ENCODE data around the gene CTU2. TPM values are rescaled to one million over a fixed set of nuclear protein-coding genes. Genes with fewer than 3 reads are reported as not detected.

The CTU2 gene
- total RNA-seq, 1 donor from 2014 or later, result 4.2 TPM

DNA sequence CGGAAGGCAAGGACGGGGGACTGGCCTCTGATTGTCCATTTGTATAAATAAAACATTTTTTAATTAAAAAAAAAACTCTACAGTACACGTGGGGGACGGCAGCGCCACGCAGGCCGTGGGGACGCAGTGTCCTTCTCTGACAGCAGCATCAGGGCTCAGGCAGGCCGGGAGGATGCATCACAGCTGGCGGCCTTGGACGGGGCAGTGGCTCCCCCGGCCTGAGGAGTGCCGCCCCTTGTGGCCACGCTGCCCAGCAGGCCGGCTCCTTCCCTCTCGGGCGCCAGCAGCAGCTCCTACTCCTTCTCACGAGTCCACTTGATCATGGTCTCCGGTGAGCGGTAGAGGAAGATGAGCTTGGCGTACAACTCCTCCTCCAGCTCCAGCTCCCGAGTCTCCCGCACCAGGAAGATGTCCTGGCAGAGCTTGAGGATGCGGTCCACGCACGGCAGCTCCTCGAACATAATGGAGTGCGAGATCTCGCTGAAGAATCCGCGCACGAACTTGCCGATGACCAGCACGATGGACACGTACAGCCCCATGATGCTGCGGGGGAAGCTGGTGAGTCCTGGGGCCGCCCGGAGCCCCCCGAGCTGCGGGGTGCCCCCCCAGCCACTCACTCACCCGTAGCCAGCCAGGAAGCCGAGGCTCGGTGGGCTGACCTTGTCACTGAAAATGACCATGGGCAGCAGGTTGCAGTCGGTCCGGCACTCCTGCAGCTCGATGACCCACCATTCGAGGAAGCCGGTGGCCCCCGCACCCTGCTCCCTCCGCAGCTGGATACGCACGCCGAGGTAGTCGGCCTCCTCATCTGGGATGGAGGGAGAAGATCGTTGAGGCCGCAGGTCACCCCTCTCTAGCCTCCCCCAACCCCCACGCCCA, 9.2 kb downstream of the CTU2 start:
- Histone ChIP-seq H3K27me3 (no peaks in the 10 kb centered on the region), H3K27ac (no peak overlapping the region), H3K4me3 (no peak overlapping the region), H3K9me3 (no peaks in the 10 kb centered on the region), H3K36me3 (peaks cover 48 to 72% of the 10 kb centered on the region in 2 donors), H3K4me1 (no peaks in the 10 kb centered on the region)
- no peak for DNase-seq (ENCODE audit: low spot score in 2 of 2)
- TF ChIP-seq, protein P1, sequence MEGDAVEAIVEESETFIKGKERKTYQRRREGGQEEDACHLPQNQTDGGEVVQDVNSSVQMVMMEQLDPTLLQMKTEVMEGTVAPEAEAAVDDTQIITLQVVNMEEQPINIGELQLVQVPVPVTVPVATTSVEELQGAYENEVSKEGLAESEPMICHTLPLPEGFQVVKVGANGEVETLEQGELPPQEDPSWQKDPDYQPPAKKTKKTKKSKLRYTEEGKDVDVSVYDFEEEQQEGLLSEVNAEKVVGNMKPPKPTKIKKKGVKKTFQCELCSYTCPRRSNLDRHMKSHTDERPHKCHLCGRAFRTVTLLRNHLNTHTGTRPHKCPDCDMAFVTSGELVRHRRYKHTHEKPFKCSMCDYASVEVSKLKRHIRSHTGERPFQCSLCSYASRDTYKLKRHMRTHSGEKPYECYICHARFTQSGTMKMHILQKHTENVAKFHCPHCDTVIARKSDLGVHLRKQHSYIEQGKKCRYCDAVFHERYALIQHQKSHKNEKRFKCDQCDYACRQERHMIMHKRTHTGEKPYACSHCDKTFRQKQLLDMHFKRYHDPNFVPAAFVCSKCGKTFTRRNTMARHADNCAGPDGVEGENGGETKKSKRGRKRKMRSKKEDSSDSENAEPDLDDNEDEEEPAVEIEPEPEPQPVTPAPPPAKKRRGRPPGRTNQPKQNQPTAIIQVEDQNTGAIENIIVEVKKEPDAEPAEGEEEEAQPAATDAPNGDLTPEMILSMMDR (IDR thresholded peaks at IDR 0.05), result no peak
- intact Hi-C loops (cut with DNase I), result no loop called here

DNA sequence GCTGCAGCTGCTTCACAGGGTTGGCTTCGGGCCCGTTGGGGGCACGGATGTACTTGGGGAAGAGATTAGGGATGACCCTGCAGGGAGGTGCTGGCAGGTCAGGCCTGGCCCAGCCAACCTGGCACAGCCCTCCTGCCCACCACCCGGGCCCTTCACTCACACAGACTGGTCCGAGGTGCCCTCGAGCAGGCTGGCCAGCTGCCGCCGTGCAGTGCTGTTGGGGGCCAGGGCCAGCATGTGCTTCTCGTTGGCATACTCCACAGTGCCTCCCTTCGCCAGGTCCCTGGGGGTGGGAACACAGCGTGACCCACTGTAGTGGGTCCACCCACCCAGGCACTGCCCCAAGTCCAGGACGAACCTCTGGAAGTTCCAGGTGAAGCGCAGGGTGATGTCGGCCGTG, 9.9 kb downstream of the CTU2 start:
- Histone ChIP-seq H3K27ac (no peak overlapping the region), H3K4me3 (no peak overlapping the region), H3K4me1 (no peaks in the 10 kb centered on the region), H3K27me3 (no peaks in the 10 kb centered on the region), H3K9me3 (no peaks in the 10 kb centered on the region), H3K36me3 (peaks cover 53 to 78% of the 10 kb centered on the region in 2 donors)
- intact Hi-C loops (cut with DNase I), result no loop called here
- no peak for DNase-seq (ENCODE audit: low spot score in 2 of 2)
- TF ChIP-seq, protein P1 (IDR thresholded peaks at IDR 0.05), result no peak

DNA sequence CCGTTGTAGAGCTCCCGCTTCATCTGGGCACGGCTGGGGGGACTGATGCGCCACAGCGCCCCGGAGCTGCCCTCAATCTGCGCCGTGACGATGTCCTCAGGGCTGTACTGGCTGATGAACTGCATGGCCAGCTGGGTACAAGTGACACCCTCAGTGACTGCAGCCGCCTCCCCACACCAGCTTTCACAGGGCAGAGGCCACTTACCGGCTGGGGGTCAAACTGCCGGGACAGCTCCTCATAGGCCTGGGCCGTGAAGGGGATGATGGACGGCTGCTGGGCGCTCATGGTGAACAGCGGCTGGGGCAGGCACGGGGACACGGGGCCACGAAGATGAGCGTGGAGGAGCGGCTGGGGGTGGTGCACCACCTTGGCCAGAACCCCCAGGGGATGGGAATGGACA, 10.3 kb downstream of the CTU2 start:
- intact Hi-C loops (cut with DNase I), result no loop called here
- TF ChIP-seq, protein P1 (IDR thresholded peaks at IDR 0.05), result no peak
- Histone ChIP-seq H3K4me3 (no peak overlapping the region), H3K4me1 (no peaks in the 10 kb centered on the region), H3K27me3 (no peaks in the 10 kb centered on the region), H3K27ac (no peak overlapping the region), H3K36me3 (peaks cover 57 to 82% of the 10 kb centered on the region in 2 donors), H3K9me3 (no peaks in the 10 kb centered on the region)
- no peak for DNase-seq (ENCODE audit: low spot score in 2 of 2)

GRCh38 chr16:88718178-88718577, 11.9 kb downstream of the CTU2 start:
- Histone ChIP-seq H3K9me3 (no peaks in the 10 kb centered on the region), H3K27me3 (no peaks in the 10 kb centered on the region), H3K36me3 (peaks cover 72 to 98% of the 10 kb centered on the region in 2 donors), H3K27ac (no peak overlapping the region), H3K4me3 (no peak overlapping the region), H3K4me1 (no peaks in the 10 kb centered on the region)
- no peak for DNase-seq (ENCODE audit: low spot score in 2 of 2)
- TF ChIP-seq, protein P1 (IDR thresholded peaks at IDR 0.05), result no peak
- intact Hi-C loops (cut with DNase I), result no loop called here

- DNase-seq (ENCODE audit: low spot score in 2 of 2), result no peak
- H3K4me3 ChIP-seq, result no peak overlapping the region
- peaks cover 79 to 99% of the 10 kb centered on the region in 2 donors for H3K36me3 ChIP-seq
- no peak overlapping the region for H3K27ac ChIP-seq
- intact Hi-C loops (cut with DNase I), result no loop called here
- no peaks in the 10 kb centered on the region for H3K27me3 ChIP-seq
- H3K9me3 ChIP-seq, result no peaks in the 10 kb centered on the region
- TF ChIP-seq, protein P1 (IDR thresholded peaks at IDR 0.05), result no peak
- H3K4me1 ChIP-seq, result no peaks in the 10 kb centered on the region
Observed at GRCh38 chr16:88719267-88719932, 13.1 kb downstream of the CTU2 start.
